HepG2 (cell line): ENCODE results near the gene TRIM8. TPM values are rescaled to one million over a fixed set of nuclear protein-coding genes. Genes with fewer than 3 reads are reported as not detected.

Experiments used
- ASH2L ChIP-seq: fragments of 300-600, 200-600 bp; sonication (generic); IDR thresholded peaks from 2 replicates; pipeline ENCODE4 v1.7.0; 2017; ENCODE audit warnings: low read depth, mild to moderate bottlenecking, moderate library complexity, mixed read lengths, low read length; ENCODE audit not compliant: insufficient read length
- CENPBD1 ChIP-seq: sonication (generic); formaldehyde crosslinking; IDR thresholded peaks from 2 replicates; pipeline ENCODE4 v1.8.0; 2022; ENCODE audit warnings: missing genetic modification reagents, low read depth, mild to moderate bottlenecking, borderline replicate concordance
- DMTF1 ChIP-seq: sonication (generic); formaldehyde crosslinking; IDR thresholded peaks from 2 replicates; pipeline ENCODE4 v1.4.0; 2020; ENCODE audit warnings: mild to moderate bottlenecking, missing genetic modification reagents
- FOXO1 ChIP-seq: sonication (generic); formaldehyde crosslinking; IDR thresholded peaks from 2 replicates; pipeline ENCODE4 v1.4.0; 2020; ENCODE audit warnings: missing genetic modification reagents
- HNF4A ChIP-seq: sonication (generic); formaldehyde crosslinking; IDR thresholded peaks from 2 replicates; pipeline ENCODE4 v1.4.0; 2020; ENCODE audit warnings: missing genetic modification reagents
- NAIF1 ChIP-seq: sonication (generic); formaldehyde crosslinking; IDR thresholded peaks from 2 replicates; pipeline ENCODE4 v1.5.0; 2020; ENCODE audit warnings: mild to moderate bottlenecking, missing genetic modification reagents, borderline replicate concordance
- PAWR ChIP-seq: sonication (generic); formaldehyde crosslinking; IDR thresholded peaks from 2 replicates; pipeline ENCODE4 v1.4.0; 2020; ENCODE audit warnings: missing genetic modification reagents, mild to moderate bottlenecking, borderline replicate concordance
- TRIM22 ChIP-seq: fragments of 450-650 bp; IDR thresholded peaks from 2 replicates; pipeline ENCODE4 v1.6.1; 2017
- YY1 ChIP-seq: IDR thresholded peaks from 2 replicates; pipeline ENCODE4 v1.6.1; 2011; ENCODE audit warnings: low read length, low read depth, moderate library complexity, mild to moderate bottlenecking; ENCODE audit not compliant: insufficient read depth, insufficient replicate concordance
- ZFX ChIP-seq: sonication (generic); formaldehyde crosslinking; IDR thresholded peaks from 2 replicates; pipeline ENCODE4 v1.4.0; 2020; ENCODE audit warnings: mild to moderate bottlenecking, low read depth, missing genetic modification reagents, moderate library complexity
- ZNF276 ChIP-seq: sonication (generic); formaldehyde crosslinking; IDR thresholded peaks from 2 replicates; pipeline ENCODE4 v1.4.0; 2020; ENCODE audit warnings: mild to moderate bottlenecking, low read depth, missing genetic modification reagents
- ZNF530 ChIP-seq: sonication (generic); formaldehyde crosslinking; IDR thresholded peaks from 2 replicates; pipeline ENCODE4 v1.5.0; 2020; ENCODE audit warnings: low read depth, mild to moderate bottlenecking, missing genetic modification reagents
- ZNF556 ChIP-seq: sonication (generic); formaldehyde crosslinking; IDR thresholded peaks from 2 replicates; pipeline ENCODE4 v1.4.0; 2020; ENCODE audit warnings: mild to moderate bottlenecking, missing genetic modification reagents, borderline replicate concordance
- ZNF598 ChIP-seq: sonication (generic); formaldehyde crosslinking; IDR thresholded peaks from 2 replicates; pipeline ENCODE4 v1.5.1; 2020; ENCODE audit warnings: mild to moderate bottlenecking, missing genetic modification reagents, borderline replicate concordance
- ZNF614 ChIP-seq: IDR thresholded peaks from 2 replicates; pipeline ENCODE4 v1.6.1; 2018; ENCODE audit warnings: missing biosample characterization, missing genetic modification reagents, inconsistent platforms, borderline replicate concordance
- ZNF772 ChIP-seq: sonication (generic); formaldehyde crosslinking; IDR thresholded peaks from 2 replicates; pipeline ENCODE4 v1.5.0; 2020; ENCODE audit warnings: mild to moderate bottlenecking, missing genetic modification reagents
- ZSCAN25 ChIP-seq: sonication (generic); formaldehyde crosslinking; IDR thresholded peaks from 2 replicates; pipeline ENCODE4 v1.8.0; 2022; ENCODE audit warnings: mild to moderate bottlenecking, missing genetic modification reagents
- polyA plus RNA-seq, 8 experiments: library from polyadenylated mRNA; depleted of rRNA in 3 of 8; stranded (reverse) in 7 of 8; unstranded in 1 of 8; fragments of >200 nt; fragmentation: Illumina TruSeq in 4 of 8; extraction: Trizol in 4 of 8; gene quantifications; 2 replicates each; pipeline versions ENCODE4 v1.2.1 to v1.2.3, GENCODE V29; 2011 to 2016; ENCODE audit warnings: low read depth in 4 of 8, missing spikeins in 1 of 8, mixed read lengths in 1 of 8; ENCODE audit not compliant: insufficient read depth in 1 of 8
- total RNA-seq, 5 experiments: library from RNA; depleted of rRNA; stranded (reverse); fragments of >200 nt; fragmentation: Illumina TruSeq; extraction: Trizol; gene quantifications; 2 replicates each; pipeline ENCODE4 v1.2.3, GENCODE V29; 2016; ENCODE audit warnings: low read depth in 1 of 5
- TF ChIP-seq, protein P1 (sequence below): IDR thresholded peaks from 2 replicates; pipeline ENCODE4 v1.4.0; 2020; ENCODE audit warnings: mild to moderate bottlenecking, missing genetic modification reagents

The TRIM8 gene
- total and polyA plus RNA-seq, 2 of the 13 experiments (the other 11 are each of a cell fraction or from before 2014, with no cell fraction given), result 38.9 to 66.5 TPM

- TF ChIP-seq ZFX (CRISPR knock-in tag) (peak; percentile 98), ASH2L (peak; percentile 88), NAIF1 (CRISPR knock-in tag) (no peak), YY1 (peak; percentile 33), ZNF276 (peak; percentile 36; the same call in 1 of the 2 replicates), CENPBD1 (CRISPR knock-in tag) (no peak), HNF4A (CRISPR knock-in tag) (peak; percentile 99), FOXO1 (peak; percentile 52; the same call in 1 of the 2 replicates), ZNF530 (no peak), ZSCAN25 (CRISPR knock-in tag) (peak; percentile 29; the same call in 1 of the 2 replicates), ZNF598 (CRISPR knock-in tag) (no peak), ZNF556 (CRISPR knock-in tag) (0 out of 2 replicates have a peak, but pooled peaks have one; percentile 58), TRIM22 (no peak), ZNF772 (CRISPR knock-in tag) (no peak), DMTF1 (CRISPR knock-in tag) (no peak), ZNF614 (peak; percentile 75; the same call in 1 of the 2 replicates), PAWR (CRISPR knock-in tag) (no peak)
- TF ChIP-seq, protein P1, sequence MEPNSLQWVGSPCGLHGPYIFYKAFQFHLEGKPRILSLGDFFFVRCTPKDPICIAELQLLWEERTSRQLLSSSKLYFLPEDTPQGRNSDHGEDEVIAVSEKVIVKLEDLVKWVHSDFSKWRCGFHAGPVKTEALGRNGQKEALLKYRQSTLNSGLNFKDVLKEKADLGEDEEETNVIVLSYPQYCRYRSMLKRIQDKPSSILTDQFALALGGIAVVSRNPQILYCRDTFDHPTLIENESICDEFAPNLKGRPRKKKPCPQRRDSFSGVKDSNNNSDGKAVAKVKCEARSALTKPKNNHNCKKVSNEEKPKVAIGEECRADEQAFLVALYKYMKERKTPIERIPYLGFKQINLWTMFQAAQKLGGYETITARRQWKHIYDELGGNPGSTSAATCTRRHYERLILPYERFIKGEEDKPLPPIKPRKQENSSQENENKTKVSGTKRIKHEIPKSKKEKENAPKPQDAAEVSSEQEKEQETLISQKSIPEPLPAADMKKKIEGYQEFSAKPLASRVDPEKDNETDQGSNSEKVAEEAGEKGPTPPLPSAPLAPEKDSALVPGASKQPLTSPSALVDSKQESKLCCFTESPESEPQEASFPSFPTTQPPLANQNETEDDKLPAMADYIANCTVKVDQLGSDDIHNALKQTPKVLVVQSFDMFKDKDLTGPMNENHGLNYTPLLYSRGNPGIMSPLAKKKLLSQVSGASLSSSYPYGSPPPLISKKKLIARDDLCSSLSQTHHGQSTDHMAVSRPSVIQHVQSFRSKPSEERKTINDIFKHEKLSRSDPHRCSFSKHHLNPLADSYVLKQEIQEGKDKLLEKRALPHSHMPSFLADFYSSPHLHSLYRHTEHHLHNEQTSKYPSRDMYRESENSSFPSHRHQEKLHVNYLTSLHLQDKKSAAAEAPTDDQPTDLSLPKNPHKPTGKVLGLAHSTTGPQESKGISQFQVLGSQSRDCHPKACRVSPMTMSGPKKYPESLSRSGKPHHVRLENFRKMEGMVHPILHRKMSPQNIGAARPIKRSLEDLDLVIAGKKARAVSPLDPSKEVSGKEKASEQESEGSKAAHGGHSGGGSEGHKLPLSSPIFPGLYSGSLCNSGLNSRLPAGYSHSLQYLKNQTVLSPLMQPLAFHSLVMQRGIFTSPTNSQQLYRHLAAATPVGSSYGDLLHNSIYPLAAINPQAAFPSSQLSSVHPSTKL (CRISPR knock-in tag), result peak; percentile 90
Observed at GRCh38 chr10:102597131-102597991, 46.9 kb upstream of the TRIM8 start (continued).
